HG02970 (cell line): ENCODE data around the gene CCDC138.

Experiments used
- ATAC-seq: cut with Tn5 transposase; IDR thresholded peaks from one replicate; pipeline ENCODE4 v1.9.1; 2021; ENCODE audit warnings: mild to moderate bottlenecking, moderate library complexity, moderate number of reproducible peaks; ENCODE audit not compliant: unreplicated experiment, low FRiP score

Gene CCDC138

GRCh38 chr2:108893277-108893676 is 106.7 kb downstream of the CCDC138 start:
- no peak for ATAC-seq

DNA sequence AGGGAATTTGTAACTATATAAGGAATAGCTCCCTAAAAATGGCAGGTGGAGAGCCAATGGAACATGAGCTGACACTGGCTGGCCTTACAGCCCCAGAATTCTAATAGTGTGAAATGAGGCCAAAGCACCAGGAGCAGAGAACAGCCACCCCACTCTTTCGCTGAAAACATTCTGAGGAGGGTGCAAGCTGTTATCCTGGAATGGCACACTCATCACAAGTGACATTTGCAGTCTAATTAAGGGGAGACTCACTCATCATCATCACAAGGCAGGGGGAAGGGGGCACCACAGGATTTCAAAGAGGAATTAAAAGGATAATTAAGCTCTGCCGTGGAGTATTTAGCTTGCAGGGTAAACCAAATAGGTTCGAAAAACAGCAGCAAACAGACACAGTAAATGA is 108.2 kb downstream of the CCDC138 start:
- no peak for ATAC-seq

DNA sequence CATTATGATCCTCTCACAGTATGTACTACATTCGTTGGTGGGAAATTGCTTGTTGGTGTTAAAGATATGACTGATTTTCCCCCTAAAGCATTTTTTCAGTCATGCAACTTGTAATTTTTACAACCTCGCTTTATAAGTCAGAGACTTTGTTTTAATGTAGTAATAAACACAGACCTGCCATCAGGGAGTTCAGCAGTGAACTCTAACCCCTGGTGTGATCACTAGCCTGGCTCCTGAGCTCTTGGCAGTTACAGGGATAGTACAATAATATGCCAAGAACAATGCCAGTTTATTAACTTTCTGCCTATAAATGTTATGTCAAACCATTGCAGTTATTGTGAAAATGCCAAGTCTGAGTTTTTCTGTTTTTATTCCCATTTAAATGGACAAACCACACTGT is 108.6 kb downstream of the CCDC138 start:
- no peak for ATAC-seq

DNA sequence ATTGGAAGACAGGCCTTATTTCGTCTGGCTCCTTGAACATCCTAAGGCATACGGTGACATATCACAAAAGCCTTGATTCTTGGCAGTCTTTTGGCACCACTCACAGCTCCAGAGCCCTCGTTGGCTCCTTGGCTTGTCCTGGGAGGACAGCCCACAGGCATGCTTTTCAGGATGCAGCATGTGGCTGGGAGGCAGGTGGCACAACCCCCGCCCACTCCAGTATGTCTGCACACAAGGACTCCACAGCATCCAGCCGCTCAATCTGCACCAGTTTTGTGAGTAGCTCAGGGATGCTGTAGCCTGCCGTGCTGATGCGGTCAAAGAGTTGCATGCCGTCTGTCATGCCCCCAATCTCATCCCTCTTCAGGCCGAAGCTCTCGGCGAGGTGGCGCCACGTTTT is 110.2 kb downstream of the CCDC138 start:
- no peak for ATAC-seq

- ATAC-seq, result no peak
These were observed 111.9 kb downstream of the CCDC138 start for GRCh38 chr2:108898315-108899082.

DNA sequence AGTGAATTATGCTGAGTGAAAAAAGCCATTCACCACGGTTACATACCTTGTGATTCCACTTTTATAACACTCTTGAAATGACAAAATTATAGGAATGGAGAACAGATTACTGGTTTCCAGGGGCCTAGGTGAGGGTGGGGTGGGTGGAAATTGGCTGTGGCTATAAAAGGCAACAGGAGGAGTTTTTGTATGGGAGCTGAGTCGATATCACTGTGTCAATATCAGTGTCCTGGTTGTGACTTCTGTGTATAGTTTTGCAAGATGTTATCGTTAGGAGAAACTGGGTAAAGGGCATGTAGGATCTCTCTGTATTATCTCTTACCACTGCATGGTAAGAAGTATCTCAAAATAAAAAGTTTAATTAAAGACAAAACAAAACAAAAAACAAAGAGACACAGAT is 118.1 kb downstream of the CCDC138 start:
- ATAC-seq, result no peak

GRCh38 chr2:108905176-108905575 is 118.6 kb downstream of the CCDC138 start:
- no peak for ATAC-seq

DNA sequence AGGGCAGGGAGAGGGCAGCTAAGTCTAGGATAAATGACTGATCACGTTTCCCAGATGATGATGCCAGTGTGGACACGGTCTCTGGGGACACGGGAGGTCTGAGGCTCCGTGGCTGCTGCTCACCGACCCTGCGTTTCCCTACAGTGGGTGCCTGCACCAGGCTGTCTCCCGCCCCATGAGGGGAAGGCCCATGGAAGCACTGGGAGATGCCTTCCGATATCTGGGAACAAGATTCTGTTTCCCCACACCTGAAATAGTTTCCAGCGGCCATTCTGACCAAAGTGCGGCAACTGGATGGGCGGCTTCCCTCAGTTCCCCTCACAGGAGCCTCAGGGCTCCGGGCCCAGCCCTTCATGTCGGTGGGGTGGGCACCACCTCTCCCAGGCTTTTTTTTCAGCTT is 119.3 kb downstream of the CCDC138 start:
- ATAC-seq, result no peak

DNA sequence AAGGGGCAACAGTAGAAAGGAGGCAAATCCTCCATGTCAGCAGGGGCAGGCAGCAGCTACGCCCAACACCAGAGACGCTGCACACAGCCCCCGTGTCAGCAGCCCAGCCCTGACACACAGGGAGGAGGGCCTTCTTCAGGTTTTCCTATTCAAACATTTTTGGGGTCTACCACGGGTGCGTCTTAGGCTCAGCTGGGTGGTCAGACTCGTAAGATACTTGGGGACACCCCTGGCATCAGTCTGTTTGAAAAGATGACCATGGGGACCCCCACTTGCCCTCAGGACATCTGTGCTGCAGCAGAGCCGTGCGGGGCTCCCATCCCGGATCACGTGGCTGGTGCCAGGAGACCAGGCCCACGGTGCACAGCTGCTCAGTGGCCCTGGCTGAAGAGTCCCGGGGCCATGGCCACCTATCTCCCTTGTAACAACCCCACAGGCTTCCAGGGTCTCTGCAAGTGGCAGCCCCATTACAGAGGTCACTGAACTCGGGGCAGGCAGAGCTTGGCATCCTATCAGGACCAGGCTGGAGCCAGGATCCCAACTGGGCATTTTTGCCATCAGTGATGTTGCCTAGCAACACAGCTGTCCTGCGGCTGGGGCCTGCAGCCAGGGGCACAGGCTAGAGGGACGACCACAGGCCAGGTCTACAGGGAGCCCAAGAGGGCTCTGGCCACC is 120.0 kb downstream of the CCDC138 start:
- ATAC-seq, result no peak

- ATAC-seq, result no peak
These were observed 121.5 kb downstream of the CCDC138 start for GRCh38 chr2:108907822-108908712.

GRCh38 chr2:108908713-108909070 is 122.1 kb downstream of the CCDC138 start:
- no peak for ATAC-seq

DNA sequence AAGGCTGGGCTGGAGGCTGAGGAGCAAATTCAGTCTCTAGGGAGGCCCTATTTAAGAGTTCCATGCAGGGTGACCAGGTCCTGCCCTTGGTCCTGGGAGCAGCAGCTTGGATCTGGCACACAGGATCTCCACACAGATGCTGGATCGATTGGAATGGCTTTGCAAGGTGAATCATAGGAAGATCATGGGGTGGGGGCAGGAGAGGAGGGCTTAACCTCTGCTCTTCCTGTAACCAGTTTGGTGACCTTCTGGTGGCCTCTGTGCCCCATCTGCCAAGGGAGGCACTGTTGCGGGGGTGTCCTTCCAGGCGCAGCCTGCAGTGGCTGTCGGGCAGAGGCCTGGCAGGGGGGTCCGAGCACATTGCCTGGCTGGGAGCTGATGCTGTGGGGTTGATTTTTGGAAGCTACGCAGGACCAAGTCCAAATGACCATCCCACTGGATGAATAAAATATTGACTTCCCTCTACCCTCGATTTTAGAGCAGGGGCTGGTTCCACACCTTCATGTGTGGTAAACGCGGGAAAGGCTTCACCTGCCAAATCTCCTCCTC is 122.8 kb downstream of the CCDC138 start:
- no peak for ATAC-seq

GRCh38 chr2:108910011-108910431 is 123.5 kb downstream of the CCDC138 start:
- ATAC-seq, result no peak

DNA sequence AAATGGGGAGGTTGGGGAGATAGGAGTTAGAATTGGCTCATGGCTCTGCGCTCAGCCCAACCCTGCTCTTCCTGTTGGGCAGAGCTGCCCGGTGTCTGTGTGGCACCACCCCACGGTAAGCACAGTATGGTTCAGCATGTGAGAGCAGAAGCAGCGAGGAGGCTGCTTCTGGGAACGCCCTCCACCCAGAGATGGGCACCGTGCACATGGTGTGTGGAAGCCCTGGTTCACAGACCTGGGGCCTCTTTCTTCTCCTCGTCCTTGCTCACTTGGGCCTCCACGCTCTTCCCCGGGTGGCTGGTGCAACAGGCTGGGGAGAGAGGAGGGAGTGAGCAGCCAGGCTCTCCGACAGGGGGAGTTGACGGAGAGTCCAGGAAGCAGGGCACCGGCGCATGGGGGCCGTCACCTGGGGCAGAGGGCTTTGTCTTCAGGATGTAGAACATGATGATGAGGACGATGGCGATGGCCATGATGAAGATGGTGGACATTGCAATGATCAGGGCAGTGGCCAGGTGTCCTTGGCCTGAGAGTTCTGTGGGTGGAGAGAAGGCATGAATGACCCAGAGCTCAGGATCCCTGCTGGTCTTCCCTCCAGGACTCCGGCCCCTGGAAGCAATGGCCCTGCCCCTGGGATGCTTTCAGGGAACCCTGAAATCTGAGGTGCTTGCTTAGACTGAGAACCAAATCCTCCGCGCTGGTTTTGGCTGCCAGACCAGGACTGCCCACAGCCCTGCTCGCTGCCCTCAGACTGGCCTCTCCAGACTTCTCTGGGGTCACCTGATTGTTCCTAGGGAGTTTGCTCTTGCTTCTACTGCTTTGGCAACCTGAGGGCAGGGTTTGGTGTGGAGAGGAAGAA is 124.2 kb downstream of the CCDC138 start:
- no peak for ATAC-seq

GRCh38 chr2:108911401-108911800 is 124.8 kb downstream of the CCDC138 start:
- no peak for ATAC-seq

DNA sequence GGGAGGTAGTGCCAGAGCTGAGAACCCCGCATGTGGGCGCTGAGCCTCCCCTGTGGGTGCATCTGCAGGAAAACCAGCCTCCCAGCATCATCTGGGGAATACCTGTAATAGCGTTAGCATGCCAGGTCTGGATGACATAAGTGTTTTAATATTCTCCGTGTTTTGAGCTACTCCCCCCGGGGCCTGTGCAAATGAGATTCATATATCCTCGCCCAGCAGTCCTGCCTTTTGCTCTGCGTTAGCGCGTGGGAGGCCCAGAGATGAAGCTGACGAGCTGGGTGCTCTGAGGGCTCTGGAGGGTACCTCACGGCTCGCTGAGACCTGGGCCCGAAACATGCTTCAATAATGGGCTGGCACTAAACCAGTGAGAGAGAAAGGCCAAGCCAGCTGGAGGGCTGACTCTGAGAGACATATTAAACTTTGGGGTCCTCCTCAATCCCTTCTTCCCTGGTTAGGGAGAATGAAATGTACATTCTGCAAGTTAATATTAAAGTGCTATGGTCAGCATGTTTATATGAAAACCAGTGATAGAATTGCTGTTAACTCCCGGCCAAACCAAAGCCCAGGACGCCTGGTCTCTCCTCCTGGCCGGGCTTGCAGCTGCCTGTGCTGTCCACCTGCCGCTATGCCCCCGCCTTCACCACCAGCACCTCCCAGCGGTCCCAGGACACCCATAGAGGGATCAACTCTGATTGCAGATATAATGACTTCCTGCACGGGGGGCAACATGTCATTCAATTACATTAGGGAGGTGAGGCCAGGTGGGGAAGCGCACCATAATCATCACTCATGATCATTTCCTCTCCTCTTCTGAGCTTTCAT is 125.4 kb downstream of the CCDC138 start:
- no peak for ATAC-seq

GRCh38 chr2:108912629-108912902 is 126.0 kb downstream of the CCDC138 start:
- no peak for ATAC-seq

- no peak for ATAC-seq
These were observed 129.7 kb downstream of the CCDC138 start for GRCh38 chr2:108916122-108916795.
